GM23338 (cell line): Measurements from ENCODE around the gene SLC26A11. TPM values are rescaled to one million over a fixed set of nuclear protein-coding genes. Genes with fewer than 3 reads are reported as not detected.
A peak's percentile ranks its signal among the peaks of the same experiment; 100 is the strongest.

Experiments
- ATAC-seq: fragments of 200-7000 bp; cut with Tn5 transposase; 3 replicates; pipeline ENCODE4 v1.9.1; 2020
- DNase-seq: peaks from one replicate; pipeline ENCODE4 v3.0.0-alpha.2; 2015; ENCODE audit warnings: low spot score
- H2AFZ ChIP-seq: fragments of 200-600 bp; sonication (generic); 2 replicates; pipeline ENCODE4 v1.8.0; 2016; ENCODE audit warnings: antibody characterized with exemption, mild to moderate bottlenecking, moderate library complexity
- H3F3A ChIP-seq: fragments of 200-600 bp; sonication (generic); replicated peaks from 2 replicates; pipeline ENCODE4 v1.8.0; 2017; ENCODE audit warnings: antibody characterized with exemption, mixed run types, low read depth
- H3K27ac ChIP-seq: fragments of 200-600 bp; sonication (generic); 2 replicates; pipeline ENCODE4 v1.6.1; 2016; ENCODE audit warnings: low read depth
- H3K27me3 ChIP-seq: fragments of 200-600 bp; sonication (generic); 2 replicates; pipeline ENCODE4 v1.8.0; 2016; ENCODE audit warnings: mild to moderate bottlenecking, mixed run types, moderate library complexity; ENCODE audit not compliant: insufficient read depth
- H3K36me3 ChIP-seq: fragments of 200-600 bp; sonication (generic); 2 replicates; pipeline ENCODE4 v1.8.0; 2016; ENCODE audit warnings: mild to moderate bottlenecking; ENCODE audit not compliant: insufficient read depth
- H3K4me1 ChIP-seq: fragments of 200-600 bp; sonication (generic); 2 replicates; pipeline ENCODE4 v1.8.0; 2016; ENCODE audit warnings: mild to moderate bottlenecking, moderate library complexity; ENCODE audit not compliant: insufficient read depth
- H3K4me2 ChIP-seq: fragments of 200-600 bp; sonication (generic); 2 replicates; pipeline ENCODE4 v1.7.1; 2017; ENCODE audit warnings: mixed run types
- H3K4me3 ChIP-seq: fragments of 200-600 bp; sonication (generic); 2 replicates; pipeline ENCODE4 v1.6.1; 2016; ENCODE audit warnings: mixed run types
- H3K79me2 ChIP-seq: fragments of 200-600 bp; sonication (generic); replicated peaks from 2 replicates; pipeline ENCODE4 v1.8.0; 2017; ENCODE audit warnings: mild to moderate bottlenecking; ENCODE audit not compliant: insufficient read depth
- H3K9me2 ChIP-seq: fragments of 200-600 bp; sonication (generic); 2 replicates; pipeline ENCODE4 v1.8.0; 2017; ENCODE audit not compliant: insufficient read depth
- H4K20me1 ChIP-seq: fragments of 200-600 bp; sonication (generic); replicated peaks from 2 replicates; pipeline ENCODE4 v1.8.0; 2017; ENCODE audit warnings: mild to moderate bottlenecking; ENCODE audit not compliant: insufficient read depth
- H3K27ac Mint-ChIP-seq: 2 replicates; pipeline ENCODE4 v1.8.0; 2020; ENCODE audit warnings: inconsistent platforms, mild to moderate bottlenecking, moderate library complexity, mixed read lengths
- H3K27me3 Mint-ChIP-seq: 3 replicates; pipeline ENCODE4 v1.8.0; 2022; ENCODE audit warnings: low read depth, mild to moderate bottlenecking, moderate library complexity, mixed read lengths, inconsistent platforms; ENCODE audit not compliant: insufficient read depth, poor library complexity
- H3K36me3 Mint-ChIP-seq: 3 replicates; pipeline ENCODE4 v1.8.0; 2021; ENCODE audit warnings: low read depth, mild to moderate bottlenecking, inconsistent platforms, moderate library complexity, mixed read lengths
- H3K4me1 Mint-ChIP-seq: 3 replicates; pipeline ENCODE4 v1.8.0; 2020; ENCODE audit warnings: mild to moderate bottlenecking, inconsistent platforms, mixed read lengths
- H3K4me3 Mint-ChIP-seq: 3 replicates; pipeline ENCODE4 v1.8.0; 2021; ENCODE audit warnings: moderate library complexity, mild to moderate bottlenecking, inconsistent platforms, mixed read lengths
- H3K9me3 Mint-ChIP-seq: 3 replicates; pipeline ENCODE4 v1.8.0; 2020; ENCODE audit warnings: moderate library complexity, mild to moderate bottlenecking, inconsistent platforms, mixed read lengths
- CREB1 ChIP-seq: fragments of 250-450 bp; sonication (Bioruptor Pico); IDR thresholded peaks from 2 replicates; pipeline ENCODE4 v1.5.0; 2020; ENCODE audit warnings: low read depth, mild to moderate bottlenecking, moderate library complexity
- EZH2 ChIP-seq: fragments of 200-600 bp; sonication (generic); IDR thresholded peaks from one replicate; pipeline ENCODE4 v1.8.0; 2017; ENCODE audit warnings: antibody characterized with exemption, mild to moderate bottlenecking, low read depth; ENCODE audit not compliant: unreplicated experiment
- EZH2phosphoT487 ChIP-seq: fragments of 200-600 bp; sonication (generic); IDR thresholded peaks from one replicate; pipeline ENCODE4 v1.8.1; 2018; ENCODE audit warnings: antibody characterized with exemption; ENCODE audit not compliant: unreplicated experiment
- JUNB ChIP-seq: IDR thresholded peaks from one replicate; pipeline ENCODE4 v1.6.1; 2016; ENCODE audit warnings: antibody characterized with exemption; ENCODE audit not compliant: unreplicated experiment
- NANOG ChIP-seq: IDR thresholded peaks from 2 replicates; pipeline ENCODE4 v1.6.1; 2016; ENCODE audit warnings: antibody characterized with exemption, borderline replicate concordance
- POLR2AphosphoS5 ChIP-seq: IDR thresholded peaks from 2 replicates; pipeline ENCODE4 v1.6.1; 2016; ENCODE audit warnings: antibody characterized with exemption, low read depth
- STAT1 ChIP-seq: IDR thresholded peaks from one replicate; pipeline ENCODE4 v1.6.1; 2016; ENCODE audit warnings: antibody characterized with exemption; ENCODE audit not compliant: unreplicated experiment
- ZNF114 ChIP-seq: fragments of 250-450 bp; sonication (Bioruptor Pico); IDR thresholded peaks from 2 replicates; pipeline ENCODE4 v1.5.0; 2020; ENCODE audit warnings: mild to moderate bottlenecking, moderate library complexity
- ZNF331 ChIP-seq: fragments of 250-450 bp; sonication (Bioruptor Pico); IDR thresholded peaks from 2 replicates; pipeline ENCODE4 v1.5.0; 2020; ENCODE audit warnings: low read depth, mild to moderate bottlenecking, moderate library complexity
- polyA plus RNA-seq: library from polyadenylated mRNA; unstranded; fragments of >200 nt; fragmentation: Nextera tagmentation; extraction: Ambion mirVana; gene quantifications from 2 replicates; pipeline ENCODE4 v1.2.1, GENCODE V29; 2016
- total RNA-seq: library from RNA; depleted of rRNA; stranded (reverse); fragments of >200 nt; shearing (Covaris generic); gene quantifications from 2 replicates; pipeline ENCODE4 v1.2.3, GENCODE V29; 2014
- TF ChIP-seq, protein P1 (sequence below), 2 experiments: fragments of 200-600 bp in 1 of 2; sonication (generic) in 1 of 2; conservative IDR thresholded peaks; 2 replicates each; pipeline versions ENCODE4 v1.5.1 to v1.6.1; 2016 to 2017; ENCODE audit warnings: antibody characterized with exemption in 2 of 2, low read depth in 2 of 2, mild to moderate bottlenecking in 2 of 2, moderate library complexity in 1 of 2
- TF ChIP-seq, protein P2 (sequence below): IDR thresholded peaks from one replicate; pipeline ENCODE4 v1.6.1; 2018; ENCODE audit warnings: antibody characterized with exemption; ENCODE audit not compliant: unreplicated experiment
- TF ChIP-seq, protein P3 (sequence below): fragments of 250-450 bp; sonication (Bioruptor Pico); IDR thresholded peaks from 2 replicates; pipeline ENCODE4 v1.5.0; 2020; ENCODE audit warnings: mild to moderate bottlenecking, moderate library complexity
- TF ChIP-seq, protein P4 (sequence below): IDR thresholded peaks from 2 replicates; pipeline ENCODE4 v1.6.1; 2016; ENCODE audit warnings: antibody characterized with exemption

Gene SLC26A11
- total and polyA plus RNA-seq, 2 experiments from 2014 or later = 10.9 to 23.0 TPM

DNA sequence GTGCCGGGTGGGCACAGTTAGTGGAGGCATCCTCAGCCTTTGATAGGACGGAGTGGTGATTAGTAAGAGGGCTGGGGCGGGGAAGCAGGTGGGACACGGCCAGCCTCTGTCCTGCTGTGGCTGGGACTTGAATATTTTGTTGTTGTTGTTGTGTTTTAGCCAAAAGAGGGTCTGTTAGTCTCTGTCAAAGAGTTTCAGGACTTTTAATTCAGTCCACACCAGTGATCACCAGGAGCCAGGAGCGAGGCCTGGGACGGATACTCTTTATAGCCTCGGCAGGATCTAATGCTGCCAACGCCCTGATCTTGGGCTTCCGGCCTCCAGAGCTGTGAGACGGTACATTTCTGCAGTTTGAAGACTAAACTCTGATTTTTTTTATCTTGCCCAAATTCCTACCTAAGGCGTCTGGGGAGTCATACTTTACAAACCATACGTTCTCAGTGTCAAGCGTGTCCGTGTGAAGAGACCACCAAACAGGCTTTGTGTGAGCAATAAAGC, 37.5 kb downstream of the SLC26A11 start:
- Histone ChIP-seq H3F3A (peaks cover 36% of the 10 kb centered on the region), H3K4me3 (no peak overlapping the region), H3K36me3 (no peaks in the 10 kb centered on the region), H4K20me1 (no peaks in the 10 kb centered on the region), H3K9me2 (no peaks in the 10 kb centered on the region), H3K4me1 (peaks cover 37% of the 10 kb centered on the region), H3K4me2 (peak overlapping the region; percentile 22), H3K27ac (peak overlapping the region; percentile 89), H2AFZ (no peak overlapping the region), H3K79me2 (0 out of 2 replicates have a peak, but pooled peaks cover 3% of the 10 kb centered on the region), H3K27me3 (no peaks in the 10 kb centered on the region)
- DNase-seq = peak; percentile 37
- no peaks in the 10 kb centered on the region for H3K36me3 Mint-ChIP-seq
- H3K27me3 Mint-ChIP-seq = peaks cover 26% of the 10 kb centered on the region
- no peak; the same call in 2 of the 3 replicates for ATAC-seq
- TF ChIP-seq ZNF331 (CRISPR knock-in tag) (no peak), POLR2AphosphoS5 (no peak), ZNF114 (CRISPR knock-in tag) (no peak), EZH2 (no peak), STAT1 (no peak), NANOG (no peak), CREB1 (no peak), JUNB (no peak), EZH2phosphoT487 (no peak)
- TF ChIP-seq, protein P1, sequence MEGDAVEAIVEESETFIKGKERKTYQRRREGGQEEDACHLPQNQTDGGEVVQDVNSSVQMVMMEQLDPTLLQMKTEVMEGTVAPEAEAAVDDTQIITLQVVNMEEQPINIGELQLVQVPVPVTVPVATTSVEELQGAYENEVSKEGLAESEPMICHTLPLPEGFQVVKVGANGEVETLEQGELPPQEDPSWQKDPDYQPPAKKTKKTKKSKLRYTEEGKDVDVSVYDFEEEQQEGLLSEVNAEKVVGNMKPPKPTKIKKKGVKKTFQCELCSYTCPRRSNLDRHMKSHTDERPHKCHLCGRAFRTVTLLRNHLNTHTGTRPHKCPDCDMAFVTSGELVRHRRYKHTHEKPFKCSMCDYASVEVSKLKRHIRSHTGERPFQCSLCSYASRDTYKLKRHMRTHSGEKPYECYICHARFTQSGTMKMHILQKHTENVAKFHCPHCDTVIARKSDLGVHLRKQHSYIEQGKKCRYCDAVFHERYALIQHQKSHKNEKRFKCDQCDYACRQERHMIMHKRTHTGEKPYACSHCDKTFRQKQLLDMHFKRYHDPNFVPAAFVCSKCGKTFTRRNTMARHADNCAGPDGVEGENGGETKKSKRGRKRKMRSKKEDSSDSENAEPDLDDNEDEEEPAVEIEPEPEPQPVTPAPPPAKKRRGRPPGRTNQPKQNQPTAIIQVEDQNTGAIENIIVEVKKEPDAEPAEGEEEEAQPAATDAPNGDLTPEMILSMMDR (conservative IDR thresholded peaks at IDR 0.05; ENCODE audit: low read depth in 2 of 2) = no peak
- TF ChIP-seq, protein P2, sequence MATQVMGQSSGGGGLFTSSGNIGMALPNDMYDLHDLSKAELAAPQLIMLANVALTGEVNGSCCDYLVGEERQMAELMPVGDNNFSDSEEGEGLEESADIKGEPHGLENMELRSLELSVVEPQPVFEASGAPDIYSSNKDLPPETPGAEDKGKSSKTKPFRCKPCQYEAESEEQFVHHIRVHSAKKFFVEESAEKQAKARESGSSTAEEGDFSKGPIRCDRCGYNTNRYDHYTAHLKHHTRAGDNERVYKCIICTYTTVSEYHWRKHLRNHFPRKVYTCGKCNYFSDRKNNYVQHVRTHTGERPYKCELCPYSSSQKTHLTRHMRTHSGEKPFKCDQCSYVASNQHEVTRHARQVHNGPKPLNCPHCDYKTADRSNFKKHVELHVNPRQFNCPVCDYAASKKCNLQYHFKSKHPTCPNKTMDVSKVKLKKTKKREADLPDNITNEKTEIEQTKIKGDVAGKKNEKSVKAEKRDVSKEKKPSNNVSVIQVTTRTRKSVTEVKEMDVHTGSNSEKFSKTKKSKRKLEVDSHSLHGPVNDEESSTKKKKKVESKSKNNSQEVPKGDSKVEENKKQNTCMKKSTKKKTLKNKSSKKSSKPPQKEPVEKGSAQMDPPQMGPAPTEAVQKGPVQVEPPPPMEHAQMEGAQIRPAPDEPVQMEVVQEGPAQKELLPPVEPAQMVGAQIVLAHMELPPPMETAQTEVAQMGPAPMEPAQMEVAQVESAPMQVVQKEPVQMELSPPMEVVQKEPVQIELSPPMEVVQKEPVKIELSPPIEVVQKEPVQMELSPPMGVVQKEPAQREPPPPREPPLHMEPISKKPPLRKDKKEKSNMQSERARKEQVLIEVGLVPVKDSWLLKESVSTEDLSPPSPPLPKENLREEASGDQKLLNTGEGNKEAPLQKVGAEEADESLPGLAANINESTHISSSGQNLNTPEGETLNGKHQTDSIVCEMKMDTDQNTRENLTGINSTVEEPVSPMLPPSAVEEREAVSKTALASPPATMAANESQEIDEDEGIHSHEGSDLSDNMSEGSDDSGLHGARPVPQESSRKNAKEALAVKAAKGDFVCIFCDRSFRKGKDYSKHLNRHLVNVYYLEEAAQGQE = no peak
- TF ChIP-seq, protein P3, sequence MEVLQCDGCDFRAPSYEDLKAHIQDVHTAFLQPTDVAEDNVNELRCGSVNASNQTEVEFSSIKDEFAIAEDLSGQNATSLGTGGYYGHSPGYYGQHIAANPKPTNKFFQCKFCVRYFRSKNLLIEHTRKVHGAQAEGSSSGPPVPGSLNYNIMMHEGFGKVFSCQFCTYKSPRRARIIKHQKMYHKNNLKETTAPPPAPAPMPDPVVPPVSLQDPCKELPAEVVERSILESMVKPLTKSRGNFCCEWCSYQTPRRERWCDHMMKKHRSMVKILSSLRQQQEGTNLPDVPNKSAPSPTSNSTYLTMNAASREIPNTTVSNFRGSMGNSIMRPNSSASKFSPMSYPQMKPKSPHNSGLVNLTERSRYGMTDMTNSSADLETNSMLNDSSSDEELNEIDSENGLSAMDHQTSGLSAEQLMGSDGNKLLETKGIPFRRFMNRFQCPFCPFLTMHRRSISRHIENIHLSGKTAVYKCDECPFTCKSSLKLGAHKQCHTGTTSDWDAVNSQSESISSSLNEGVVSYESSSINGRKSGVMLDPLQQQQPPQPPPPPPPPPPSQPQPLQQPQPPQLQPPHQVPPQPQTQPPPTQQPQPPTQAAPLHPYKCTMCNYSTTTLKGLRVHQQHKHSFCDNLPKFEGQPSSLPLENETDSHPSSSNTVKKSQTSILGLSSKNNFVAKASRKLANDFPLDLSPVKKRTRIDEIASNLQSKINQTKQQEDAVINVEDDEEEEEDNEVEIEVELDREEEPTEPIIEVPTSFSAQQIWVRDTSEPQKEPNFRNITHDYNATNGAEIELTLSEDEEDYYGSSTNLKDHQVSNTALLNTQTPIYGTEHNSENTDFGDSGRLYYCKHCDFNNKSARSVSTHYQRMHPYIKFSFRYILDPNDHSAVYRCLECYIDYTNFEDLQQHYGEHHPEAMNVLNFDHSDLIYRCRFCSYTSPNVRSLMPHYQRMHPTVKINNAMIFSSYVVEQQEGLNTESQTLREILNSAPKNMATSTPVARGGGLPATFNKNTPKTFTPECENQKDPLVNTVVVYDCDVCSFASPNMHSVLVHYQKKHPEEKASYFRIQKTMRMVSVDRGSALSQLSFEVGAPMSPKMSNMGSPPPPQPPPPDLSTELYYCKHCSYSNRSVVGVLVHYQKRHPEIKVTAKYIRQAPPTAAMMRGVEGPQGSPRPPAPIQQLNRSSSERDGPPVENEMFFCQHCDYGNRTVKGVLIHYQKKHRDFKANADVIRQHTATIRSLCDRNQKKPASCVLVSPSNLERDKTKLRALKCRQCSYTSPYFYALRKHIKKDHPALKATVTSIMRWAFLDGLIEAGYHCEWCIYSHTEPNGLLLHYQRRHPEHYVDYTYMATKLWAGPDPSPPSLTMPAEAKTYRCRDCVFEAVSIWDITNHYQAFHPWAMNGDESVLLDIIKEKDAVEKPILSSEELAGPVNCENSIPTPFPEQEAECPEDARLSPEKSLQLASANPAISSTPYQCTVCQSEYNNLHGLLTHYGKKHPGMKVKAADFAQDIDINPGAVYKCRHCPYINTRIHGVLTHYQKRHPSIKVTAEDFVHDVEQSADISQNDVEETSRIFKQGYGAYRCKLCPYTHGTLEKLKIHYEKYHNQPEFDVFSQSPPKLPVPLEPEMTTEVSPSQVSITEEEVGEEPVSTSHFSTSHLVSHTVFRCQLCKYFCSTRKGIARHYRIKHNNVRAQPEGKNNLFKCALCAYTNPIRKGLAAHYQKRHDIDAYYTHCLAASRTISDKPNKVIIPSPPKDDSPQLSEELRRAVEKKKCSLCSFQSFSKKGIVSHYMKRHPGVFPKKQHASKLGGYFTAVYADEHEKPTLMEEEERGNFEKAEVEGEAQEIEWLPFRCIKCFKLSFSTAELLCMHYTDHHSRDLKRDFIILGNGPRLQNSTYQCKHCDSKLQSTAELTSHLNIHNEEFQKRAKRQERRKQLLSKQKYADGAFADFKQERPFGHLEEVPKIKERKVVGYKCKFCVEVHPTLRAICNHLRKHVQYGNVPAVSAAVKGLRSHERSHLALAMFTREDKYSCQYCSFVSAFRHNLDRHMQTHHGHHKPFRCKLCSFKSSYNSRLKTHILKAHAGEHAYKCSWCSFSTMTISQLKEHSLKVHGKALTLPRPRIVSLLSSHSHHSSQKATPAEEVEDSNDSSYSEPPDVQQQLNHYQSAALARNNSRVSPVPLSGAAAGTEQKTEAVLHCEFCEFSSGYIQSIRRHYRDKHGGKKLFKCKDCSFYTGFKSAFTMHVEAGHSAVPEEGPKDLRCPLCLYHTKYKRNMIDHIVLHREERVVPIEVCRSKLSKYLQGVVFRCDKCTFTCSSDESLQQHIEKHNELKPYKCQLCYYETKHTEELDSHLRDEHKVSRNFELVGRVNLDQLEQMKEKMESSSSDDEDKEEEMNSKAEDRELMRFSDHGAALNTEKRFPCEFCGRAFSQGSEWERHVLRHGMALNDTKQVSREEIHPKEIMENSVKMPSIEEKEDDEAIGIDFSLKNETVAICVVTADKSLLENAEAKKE (CRISPR knock-in tag) = no peak
- TF ChIP-seq, protein P4, sequence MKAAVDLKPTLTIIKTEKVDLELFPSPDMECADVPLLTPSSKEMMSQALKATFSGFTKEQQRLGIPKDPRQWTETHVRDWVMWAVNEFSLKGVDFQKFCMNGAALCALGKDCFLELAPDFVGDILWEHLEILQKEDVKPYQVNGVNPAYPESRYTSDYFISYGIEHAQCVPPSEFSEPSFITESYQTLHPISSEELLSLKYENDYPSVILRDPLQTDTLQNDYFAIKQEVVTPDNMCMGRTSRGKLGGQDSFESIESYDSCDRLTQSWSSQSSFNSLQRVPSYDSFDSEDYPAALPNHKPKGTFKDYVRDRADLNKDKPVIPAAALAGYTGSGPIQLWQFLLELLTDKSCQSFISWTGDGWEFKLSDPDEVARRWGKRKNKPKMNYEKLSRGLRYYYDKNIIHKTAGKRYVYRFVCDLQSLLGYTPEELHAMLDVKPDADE = no peak
- no peak overlapping the region; the same call in 2 of the 3 replicates for H3K4me3 Mint-ChIP-seq
- peaks cover 45% of the 10 kb centered on the region for H3K4me1 Mint-ChIP-seq
- peak overlapping the region; percentile 88 for H3K27ac Mint-ChIP-seq
- no peaks in the 10 kb centered on the region; the same call in 2 of the 3 replicates for H3K9me3 Mint-ChIP-seq
